GM12874 (cell line): ENCODE data around the gene STAB2.
A peak's percentile ranks its signal among the peaks of the same experiment; 100 is the strongest.

Source experiments
- CTCF ChIP-seq: IDR thresholded peaks from 2 replicates; pipeline ENCODE4 v1.5.1; 2011; ENCODE audit warnings: low read depth, mild to moderate bottlenecking, control low read depth, low read length, moderate library complexity; ENCODE audit not compliant: insufficient read depth

Gene STAB2

GRCh38 chr12:103758310-103759089 is 171.4 kb downstream of the STAB2 start:
- no peak for TF ChIP-seq CTCF

- TF ChIP-seq CTCF: no peak
These were observed 175.4 kb downstream of the STAB2 start for GRCh38 chr12:103762473-103762872.

GRCh38 chr12:103765322-103765721 is 178.2 kb downstream of the STAB2 start:
- no peak for TF ChIP-seq CTCF

- TF ChIP-seq CTCF: no peak
These were observed 179.0 kb downstream of the STAB2 start for GRCh38 chr12:103766028-103766427.

GRCh38 chr12:103768467-103769123 is 181.5 kb downstream of the STAB2 start:
- TF ChIP-seq CTCF: no peak

GRCh38 chr12:103769240-103769945 is 182.3 kb downstream of the STAB2 start:
- no peak for TF ChIP-seq CTCF

- TF ChIP-seq CTCF: peak; percentile 20; the same call in 1 of the 2 replicates
These were observed 184.4 kb downstream of the STAB2 start for GRCh38 chr12:103771466-103771865.
